Measurements from ENCODE around the gene TYMS. TPM values are rescaled to one million over a fixed set of nuclear protein-coding genes. Genes with fewer than 3 reads are reported as not detected.

TYMS gene
- total RNA-seq, 1 experiment from 2014 or later: 140 TPM

DNA sequence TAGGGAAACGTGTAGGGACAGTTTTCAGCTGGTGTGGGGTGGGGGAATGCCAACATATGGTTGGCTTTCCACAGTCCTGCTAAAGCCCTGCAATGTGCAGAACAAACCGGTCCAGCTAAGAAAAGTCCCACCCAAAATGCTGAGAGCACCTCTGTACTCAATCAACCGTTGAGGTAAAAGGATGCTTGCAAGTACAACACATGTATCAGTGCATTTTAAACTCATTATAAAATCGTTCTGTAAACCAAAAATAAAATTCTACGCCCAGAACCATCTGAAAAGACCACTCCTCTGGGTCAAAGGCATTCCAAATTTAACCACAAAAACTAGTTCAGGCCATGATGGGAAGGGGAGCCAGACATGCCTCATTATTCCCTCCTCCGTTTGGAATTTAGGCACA is 2.0 kb upstream of the TYMS start:
- no peak overlapping the region for H3K4me2 ChIP-seq (ENCODE audit: insufficient read depth, insufficient read length, low read length)

More for the DNA sequence above, 2.0 kb upstream of the TYMS start:
- Histone ChIP-seq H3K14ac (ENCODE audit: insufficient read depth, low read length) (no peak overlapping the region), H3K27ac (ENCODE audit: insufficient read length, low read depth, low read length) (no peak overlapping the region), H3K23me2 (ENCODE audit: insufficient read length, low read depth, low read length, poor library complexity, severe bottlenecking) (peaks cover 8% of the 10 kb centered on the region), H3K18ac (ENCODE audit: insufficient read length, low read depth, low read length) (no peak overlapping the region), H2BK120ac (ENCODE audit: low read depth, low read length, poor library complexity, severe bottlenecking) (no peak overlapping the region), H3T11ph (ENCODE audit: low read length) (no peak overlapping the region), H4K5ac (ENCODE audit: insufficient read length, low read depth, low read length) (no peak overlapping the region), H3K23ac (ENCODE audit: insufficient read length, low read depth, low read length) (no peak overlapping the region), H2BK15ac (ENCODE audit: low read depth, low read length) (no peak overlapping the region), H3K27me3 (ENCODE audit: insufficient read depth, low read length) (no peaks in the 10 kb centered on the region), H3K4me1 (ENCODE audit: insufficient read depth, low read length) (no peaks in the 10 kb centered on the region; the same call in 1 of the 2 replicates), H3K79me1 (ENCODE audit: insufficient read depth, low read depth, low read length, poor library complexity, severe bottlenecking) (peaks cover 3% of the 10 kb centered on the region), H4K8ac (replicated peaks; ENCODE audit: insufficient read length, low read depth, low read length) (no peak overlapping the region), H4K91ac (ENCODE audit: insufficient read length, low read depth, low read length) (no peak overlapping the region), H3K9ac (ENCODE audit: extremely low read depth, insufficient read length, low read length) (no peak overlapping the region), H2BK20ac (ENCODE audit: low read depth, low read length, poor library complexity, severe bottlenecking) (no peak overlapping the region), H2BK5ac (ENCODE audit: insufficient read length, low read length) (no peak overlapping the region), H3K79me2 (ENCODE audit: insufficient read depth, low read length) (no peaks in the 10 kb centered on the region; the same call in 1 of the 2 replicates), H2BK12ac (ENCODE audit: insufficient read length, low read depth, low read length) (no peak overlapping the region), H3K4ac (ENCODE audit: low read depth, low read length) (no peak overlapping the region), H2AK5ac (ENCODE audit: insufficient read length, low read length) (no peak overlapping the region), H4K20me1 (ENCODE audit: control insufficient read depth, insufficient read depth, insufficient read length) (no peaks in the 10 kb centered on the region), H3K56ac (ENCODE audit: insufficient read length, low read depth, low read length) (no peak overlapping the region), H3K9me3 (ENCODE audit: control insufficient read depth, low read depth, low read length) (no peaks in the 10 kb centered on the region), H2AFZ (ENCODE audit: low read length) (no peak overlapping the region)
- H3K9me3 Mint-ChIP-seq: no peaks in the 10 kb centered on the region; a peak in 1 of 5 replicates
- peaks cover 17 to 22% (median 18%) of the 10 kb centered on the region in 3 experiments for H3K36me3 Mint-ChIP-seq (ENCODE audit: insufficient read depth in 1 of 3, low read depth in 3 of 3)
- H3K27ac Mint-ChIP-seq: no peak overlapping the region
- DNase-seq: no peak
- TF ChIP-seq, protein P1, sequence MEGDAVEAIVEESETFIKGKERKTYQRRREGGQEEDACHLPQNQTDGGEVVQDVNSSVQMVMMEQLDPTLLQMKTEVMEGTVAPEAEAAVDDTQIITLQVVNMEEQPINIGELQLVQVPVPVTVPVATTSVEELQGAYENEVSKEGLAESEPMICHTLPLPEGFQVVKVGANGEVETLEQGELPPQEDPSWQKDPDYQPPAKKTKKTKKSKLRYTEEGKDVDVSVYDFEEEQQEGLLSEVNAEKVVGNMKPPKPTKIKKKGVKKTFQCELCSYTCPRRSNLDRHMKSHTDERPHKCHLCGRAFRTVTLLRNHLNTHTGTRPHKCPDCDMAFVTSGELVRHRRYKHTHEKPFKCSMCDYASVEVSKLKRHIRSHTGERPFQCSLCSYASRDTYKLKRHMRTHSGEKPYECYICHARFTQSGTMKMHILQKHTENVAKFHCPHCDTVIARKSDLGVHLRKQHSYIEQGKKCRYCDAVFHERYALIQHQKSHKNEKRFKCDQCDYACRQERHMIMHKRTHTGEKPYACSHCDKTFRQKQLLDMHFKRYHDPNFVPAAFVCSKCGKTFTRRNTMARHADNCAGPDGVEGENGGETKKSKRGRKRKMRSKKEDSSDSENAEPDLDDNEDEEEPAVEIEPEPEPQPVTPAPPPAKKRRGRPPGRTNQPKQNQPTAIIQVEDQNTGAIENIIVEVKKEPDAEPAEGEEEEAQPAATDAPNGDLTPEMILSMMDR (conservative IDR thresholded peaks at IDR 0.05): no peak
- H3K4me1 Mint-ChIP-seq: peaks cover 38 to 41% of the 10 kb centered on the region in 2 experiments
- WGBS (ENCODE audit: extremely low coverage, insufficient read length, low lambda C conversion rate): no CpG with 5 or more reads among the region's 6 CpGs
- peaks cover 1% of the 10 kb centered on the region; the same call in 1 of the 2 replicates for H3K27me3 Mint-ChIP-seq (ENCODE audit: low read depth)
- peak overlapping the region; percentile 34 to 44; a peak in 2 of 5 replicates for H3K4me3 Mint-ChIP-seq
